GM18508 (cell line): ENCODE data around the gene NFATC4.

ENCODE experiments used
- ATAC-seq: cut with Tn5 transposase; IDR thresholded peaks from one replicate; pipeline ENCODE4 v1.9.1; 2021; ENCODE audit warnings: moderate number of reproducible peaks; ENCODE audit not compliant: insufficient read depth, unreplicated experiment

The NFATC4 gene

DNA sequence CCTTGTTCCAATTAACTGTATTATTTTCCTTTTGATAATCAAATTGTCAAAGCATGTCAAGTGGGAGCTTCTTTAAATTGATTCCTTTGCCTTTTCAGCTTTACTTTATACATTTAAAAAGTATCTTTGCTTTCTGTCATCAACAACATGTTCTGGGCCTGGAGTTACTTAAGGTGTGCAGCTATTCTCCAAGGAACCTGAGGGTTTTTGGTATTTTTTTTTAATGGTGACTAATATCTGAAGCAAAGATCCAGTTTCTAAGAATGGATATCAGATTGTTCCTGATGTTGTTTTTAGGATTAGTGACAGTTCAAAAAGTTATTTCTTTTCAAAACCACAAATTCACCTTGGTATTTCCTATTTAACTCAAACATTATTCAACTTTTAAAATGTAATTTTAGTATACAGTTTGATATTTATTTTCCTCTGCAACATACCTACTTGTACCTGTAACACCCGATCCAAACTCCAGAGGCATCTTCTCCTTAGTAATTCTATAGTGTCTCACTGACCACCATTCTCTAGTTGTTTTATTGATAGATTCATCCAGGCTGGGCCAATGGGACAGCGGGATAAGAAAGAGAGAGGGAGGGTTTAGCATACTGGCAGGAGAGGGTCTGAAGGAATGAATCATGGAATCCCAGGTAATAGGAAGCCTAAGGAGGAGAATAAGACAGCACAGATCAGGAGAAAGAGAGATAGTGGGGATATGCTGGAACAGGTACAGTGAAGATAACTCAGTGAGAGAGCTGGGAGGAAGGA is 58.3 kb downstream of the NFATC4 start:
- ATAC-seq: no peak

DNA sequence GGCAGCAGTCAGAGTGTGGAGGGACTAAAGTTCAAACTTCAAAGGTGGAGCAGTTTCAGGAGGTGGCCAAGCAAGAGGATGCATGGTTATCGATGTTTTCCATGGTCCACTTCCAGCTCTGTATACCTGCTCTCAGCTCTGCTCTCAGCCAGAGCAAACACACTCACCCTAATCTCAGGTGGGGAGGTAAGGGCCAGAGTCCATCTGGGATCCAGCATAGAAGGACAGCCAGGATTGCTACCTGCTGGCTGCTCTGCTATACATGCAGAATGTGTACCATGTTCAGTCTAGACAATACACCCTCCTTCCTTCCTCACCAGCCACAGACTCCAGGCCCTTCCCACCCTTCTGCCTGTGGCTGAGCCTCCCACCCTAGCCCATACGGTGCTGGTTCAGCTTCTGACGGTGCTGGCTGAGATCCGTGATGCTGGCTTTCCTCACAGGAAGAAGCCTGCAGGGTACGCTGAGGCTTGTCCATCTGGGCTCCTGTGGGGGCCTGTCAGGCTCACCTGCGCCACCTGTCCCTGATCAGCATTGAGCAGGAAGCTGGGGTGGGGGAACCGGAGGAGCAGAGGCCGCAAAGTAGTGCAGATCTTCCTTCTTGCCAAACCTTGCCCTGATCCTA is 59.0 kb downstream of the NFATC4 start:
- no peak for ATAC-seq

DNA sequence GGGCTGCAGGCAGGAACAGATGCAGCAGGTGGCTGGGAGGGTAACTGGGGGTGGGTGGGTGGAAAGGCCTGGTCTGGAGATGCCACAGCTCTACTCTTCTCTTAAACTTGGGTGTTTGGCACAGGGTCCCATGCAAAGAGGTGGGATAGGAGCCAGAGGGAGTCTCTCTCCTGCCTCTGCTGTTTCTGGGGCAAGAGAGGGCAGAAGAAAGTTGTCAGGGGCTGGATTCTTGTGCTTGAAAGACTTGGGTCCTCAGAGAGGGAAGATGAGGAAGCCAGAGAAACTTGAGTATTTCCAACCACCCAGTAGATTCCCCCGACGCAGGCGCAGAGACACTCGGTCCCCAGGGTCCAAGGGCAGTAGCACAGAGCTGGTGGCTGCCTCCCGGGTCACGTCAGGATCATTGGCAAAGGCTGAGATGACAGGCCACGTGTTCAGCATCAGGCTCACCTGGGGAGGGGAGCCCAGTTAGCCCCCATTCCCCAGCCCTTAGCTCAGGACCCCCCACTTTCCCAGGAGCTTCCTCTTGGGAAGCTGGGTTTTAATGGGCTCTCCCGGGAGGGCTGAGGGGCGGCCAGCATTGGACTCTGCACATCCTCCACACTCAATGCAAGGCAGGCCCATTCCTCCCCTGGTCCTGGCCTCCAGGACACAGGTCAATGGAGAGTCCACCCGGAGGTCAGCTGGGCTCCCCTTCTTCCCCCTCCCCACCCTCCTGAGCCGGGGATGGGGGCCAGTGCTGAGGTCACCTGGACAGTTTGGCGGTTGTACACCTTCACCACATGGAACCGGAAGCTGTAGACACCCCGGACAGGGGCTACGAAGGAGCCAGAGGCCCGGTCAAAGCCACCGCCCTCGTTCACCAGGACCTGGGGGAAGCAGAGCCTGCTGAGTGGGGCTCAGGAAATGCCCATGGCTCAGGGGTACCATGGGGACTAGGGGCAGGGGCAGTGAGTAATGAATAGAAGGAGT is 59.8 kb downstream of the NFATC4 start:
- no peak for ATAC-seq

DNA sequence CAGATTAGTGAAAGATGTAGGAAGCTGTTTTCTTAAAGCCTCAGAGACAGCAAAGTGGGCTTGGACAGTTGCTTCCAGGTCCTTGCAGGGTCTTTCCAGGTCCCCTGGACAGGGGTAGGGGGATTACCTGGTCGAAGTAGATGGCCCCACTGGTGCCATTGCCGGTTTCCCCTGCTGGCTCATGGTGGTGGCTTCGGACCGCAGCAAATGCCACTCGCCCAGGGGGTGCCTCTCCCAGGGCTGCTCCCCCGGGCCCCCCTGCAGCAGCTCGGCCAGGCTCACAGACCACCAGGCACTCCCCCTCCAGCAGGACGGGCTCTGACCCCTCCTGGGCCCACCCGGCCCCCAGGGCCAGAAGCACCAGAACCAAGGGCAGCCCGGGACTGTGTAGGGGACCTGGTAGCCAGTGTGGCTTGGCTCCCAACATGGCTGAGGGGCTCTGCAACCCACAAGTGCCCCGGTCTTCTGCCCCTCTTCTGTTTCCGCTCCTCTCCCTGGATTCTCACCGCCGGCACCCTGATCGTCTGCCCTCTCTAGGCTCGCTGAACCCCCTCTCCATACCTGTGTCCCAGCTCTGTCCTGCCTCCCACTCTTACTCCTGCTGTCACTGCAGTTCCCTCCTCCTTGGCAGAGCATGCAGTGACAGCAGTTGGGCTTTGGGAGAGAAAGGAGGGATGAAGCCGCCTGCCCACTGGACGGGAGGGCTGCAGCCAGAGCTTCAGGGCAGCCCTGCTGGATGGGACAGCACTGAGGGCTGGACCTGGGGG is 60.8 kb downstream of the NFATC4 start:
- ATAC-seq: no peak
